GM12872 (cell line): ENCODE data around the gene MAST2.
A peak's percentile ranks its signal among the peaks of the same experiment; 100 is the strongest.

Experiments used
- TF ChIP-seq, protein P1 (sequence below): IDR thresholded peaks from 3 replicates; pipeline ENCODE4 v1.5.1; 2011; ENCODE audit warnings: low read depth, mild to moderate bottlenecking, low read length, moderate library complexity; ENCODE audit not compliant: insufficient read depth

MAST2 gene

GRCh38 chr1:45833361-45833760 is 29.9 kb downstream of the MAST2 start:
- TF ChIP-seq, protein P1, sequence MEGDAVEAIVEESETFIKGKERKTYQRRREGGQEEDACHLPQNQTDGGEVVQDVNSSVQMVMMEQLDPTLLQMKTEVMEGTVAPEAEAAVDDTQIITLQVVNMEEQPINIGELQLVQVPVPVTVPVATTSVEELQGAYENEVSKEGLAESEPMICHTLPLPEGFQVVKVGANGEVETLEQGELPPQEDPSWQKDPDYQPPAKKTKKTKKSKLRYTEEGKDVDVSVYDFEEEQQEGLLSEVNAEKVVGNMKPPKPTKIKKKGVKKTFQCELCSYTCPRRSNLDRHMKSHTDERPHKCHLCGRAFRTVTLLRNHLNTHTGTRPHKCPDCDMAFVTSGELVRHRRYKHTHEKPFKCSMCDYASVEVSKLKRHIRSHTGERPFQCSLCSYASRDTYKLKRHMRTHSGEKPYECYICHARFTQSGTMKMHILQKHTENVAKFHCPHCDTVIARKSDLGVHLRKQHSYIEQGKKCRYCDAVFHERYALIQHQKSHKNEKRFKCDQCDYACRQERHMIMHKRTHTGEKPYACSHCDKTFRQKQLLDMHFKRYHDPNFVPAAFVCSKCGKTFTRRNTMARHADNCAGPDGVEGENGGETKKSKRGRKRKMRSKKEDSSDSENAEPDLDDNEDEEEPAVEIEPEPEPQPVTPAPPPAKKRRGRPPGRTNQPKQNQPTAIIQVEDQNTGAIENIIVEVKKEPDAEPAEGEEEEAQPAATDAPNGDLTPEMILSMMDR = no peak

DNA sequence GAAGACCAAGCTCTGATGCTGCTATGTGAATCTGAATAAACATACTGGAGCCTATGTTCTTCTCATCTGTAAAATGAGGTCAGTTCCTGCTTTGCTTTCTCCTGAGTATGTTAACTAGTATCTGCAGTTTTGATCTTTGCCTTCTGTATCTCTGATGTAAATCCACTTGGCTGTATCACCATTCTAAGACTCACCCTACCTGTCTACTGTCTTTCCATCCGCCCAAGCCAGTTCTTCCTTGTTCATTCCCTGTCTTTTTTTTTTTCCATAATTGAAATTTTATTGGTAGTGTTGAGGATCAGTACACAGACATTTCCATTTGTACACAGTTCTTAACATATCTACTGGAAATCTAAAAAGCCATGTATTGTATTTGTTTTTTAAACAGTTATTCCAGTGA is 31.3 kb downstream of the MAST2 start:
- TF ChIP-seq, protein P1 = no peak

- TF ChIP-seq, protein P1 = no peak
These were observed 33.0 kb downstream of the MAST2 start for GRCh38 chr1:45836451-45836850.

DNA sequence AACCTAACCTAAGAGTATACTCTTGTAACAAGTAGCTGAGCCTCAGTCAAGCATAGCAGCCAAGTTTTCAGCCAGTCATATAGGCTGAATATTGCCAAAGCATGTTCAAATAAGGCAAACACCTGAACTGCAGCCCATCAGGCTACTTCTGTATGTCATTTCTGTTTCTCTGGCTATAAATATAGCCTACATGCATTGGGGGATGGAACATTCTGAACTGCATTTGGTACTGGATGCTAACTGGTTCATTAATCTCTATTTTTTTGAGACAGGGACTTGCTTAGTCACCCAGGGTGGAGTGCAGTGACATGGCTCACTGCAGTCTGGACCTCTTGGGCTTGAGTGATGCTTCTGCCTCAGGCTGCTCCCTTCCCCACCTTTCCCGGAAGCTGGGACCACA is 37.3 kb downstream of the MAST2 start:
- TF ChIP-seq, protein P1 = no peak

DNA sequence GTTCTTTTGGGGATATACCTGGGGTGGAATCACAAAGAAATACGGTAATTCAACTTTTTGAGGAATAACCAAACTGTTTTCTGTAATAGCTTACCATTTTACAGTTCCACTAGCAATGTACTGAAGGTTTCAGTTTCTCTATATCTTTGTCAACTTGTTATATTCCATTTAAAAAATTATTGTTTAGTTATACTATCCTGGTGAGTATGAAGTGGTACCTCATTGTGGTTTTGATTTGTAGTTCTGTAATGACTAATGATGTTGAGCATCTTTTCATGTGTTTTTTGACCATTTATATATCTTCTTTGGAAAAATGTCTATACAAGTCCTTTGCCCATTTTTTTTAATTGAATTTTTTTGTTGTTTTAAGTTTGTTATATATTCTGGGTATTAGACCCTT is 39.4 kb downstream of the MAST2 start:
- TF ChIP-seq, protein P1 = no peak

DNA sequence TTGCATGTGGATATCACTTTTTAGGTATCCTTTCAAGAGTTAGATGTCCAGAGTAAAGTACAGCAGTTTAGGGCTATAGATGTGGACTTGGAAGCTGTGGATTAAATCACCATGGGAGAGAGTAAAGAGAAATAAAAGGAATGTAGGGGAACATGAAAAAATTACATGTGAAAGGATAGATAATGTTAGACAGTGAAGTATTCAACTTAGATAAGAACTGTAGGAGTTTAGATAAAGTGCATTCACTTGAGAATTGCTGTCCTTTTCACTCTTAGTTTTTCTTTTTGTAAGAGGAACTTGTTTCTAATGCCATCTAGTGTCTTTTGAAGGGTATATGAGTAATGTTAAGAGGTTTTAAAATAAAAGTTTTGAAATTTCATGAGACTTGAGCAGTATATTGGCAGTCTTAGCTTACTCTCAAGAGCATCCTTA is 40.1 kb downstream of the MAST2 start:
- TF ChIP-seq, protein P1 = peak; percentile 19; the same call in 1 of the 3 replicates

DNA sequence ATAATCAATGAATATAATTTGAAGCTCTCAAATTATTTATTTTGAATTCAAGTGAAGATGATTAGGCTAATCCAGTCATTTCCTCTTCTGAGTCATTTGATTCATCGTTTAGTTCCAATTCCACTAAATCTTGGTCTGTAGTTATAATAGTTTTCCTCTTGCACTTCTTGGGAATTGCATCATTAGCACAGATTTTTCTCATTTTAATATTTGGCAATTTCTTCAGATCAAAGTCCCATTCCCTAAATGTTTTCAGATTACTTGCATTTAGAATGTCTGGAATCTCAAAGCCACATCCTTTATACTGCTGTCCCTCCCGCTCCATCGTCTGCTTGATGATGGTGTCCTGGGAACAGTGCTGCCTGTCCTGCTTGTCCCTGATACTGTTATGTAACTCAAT is 43.5 kb downstream of the MAST2 start:
- TF ChIP-seq, protein P1 = no peak

DNA sequence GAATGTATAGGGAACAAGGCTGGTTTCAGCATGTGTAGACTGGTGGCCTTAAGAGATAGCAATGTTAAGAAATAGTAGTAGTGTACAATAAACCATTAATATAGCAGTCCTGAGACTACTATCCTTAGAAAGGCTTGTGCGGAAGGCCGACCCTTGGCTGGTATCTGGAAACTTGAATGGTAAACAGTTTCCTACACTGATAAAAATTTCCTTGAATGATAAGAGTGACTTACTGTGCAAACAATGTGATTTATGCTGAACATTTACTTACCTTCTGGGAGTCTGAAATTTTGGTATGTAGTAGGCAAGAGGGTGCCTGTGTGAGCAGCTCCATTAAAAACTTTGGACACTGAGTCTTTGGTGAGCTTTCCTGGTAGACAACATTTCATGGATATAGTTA is 44.7 kb downstream of the MAST2 start:
- TF ChIP-seq, protein P1 = no peak
